Fibroblast of villous mesenchyme (primary cell): ENCODE data around the gene TCOF1. TPM values are rescaled to one million over a fixed set of nuclear protein-coding genes. Genes with fewer than 3 reads are reported as not detected.
A peak's percentile ranks its signal among the peaks of the same experiment; 100 is the strongest.

Experiments
- DNase-seq: peaks from one replicate; pipeline ENCODE4 v3.0.0-alpha.2; 2010; ENCODE audit warnings: low read depth
- H3K4me3 ChIP-seq: 2 replicates; pipeline ENCODE4 v1.5.1; 2011; ENCODE audit warnings: low read depth, mild to moderate bottlenecking, low read length
- total RNA-seq: library from RNA; depleted of rRNA; stranded (reverse); fragments of >200 nt; gene quantifications from 2 replicates; pipeline ENCODE4 v1.2.3, GENCODE V29; 2012
- TF ChIP-seq, protein P1 (sequence below): IDR thresholded peaks from 2 replicates; pipeline ENCODE4 v1.5.1; 2012; ENCODE audit warnings: low read depth, mild to moderate bottlenecking, low read length; ENCODE audit not compliant: insufficient read depth

TCOF1 gene
- total RNA-seq, 1 donor, result 23.7 TPM

- no peak for DNase-seq
- H3K4me3 ChIP-seq, result no peak overlapping the region
- TF ChIP-seq, protein P1, sequence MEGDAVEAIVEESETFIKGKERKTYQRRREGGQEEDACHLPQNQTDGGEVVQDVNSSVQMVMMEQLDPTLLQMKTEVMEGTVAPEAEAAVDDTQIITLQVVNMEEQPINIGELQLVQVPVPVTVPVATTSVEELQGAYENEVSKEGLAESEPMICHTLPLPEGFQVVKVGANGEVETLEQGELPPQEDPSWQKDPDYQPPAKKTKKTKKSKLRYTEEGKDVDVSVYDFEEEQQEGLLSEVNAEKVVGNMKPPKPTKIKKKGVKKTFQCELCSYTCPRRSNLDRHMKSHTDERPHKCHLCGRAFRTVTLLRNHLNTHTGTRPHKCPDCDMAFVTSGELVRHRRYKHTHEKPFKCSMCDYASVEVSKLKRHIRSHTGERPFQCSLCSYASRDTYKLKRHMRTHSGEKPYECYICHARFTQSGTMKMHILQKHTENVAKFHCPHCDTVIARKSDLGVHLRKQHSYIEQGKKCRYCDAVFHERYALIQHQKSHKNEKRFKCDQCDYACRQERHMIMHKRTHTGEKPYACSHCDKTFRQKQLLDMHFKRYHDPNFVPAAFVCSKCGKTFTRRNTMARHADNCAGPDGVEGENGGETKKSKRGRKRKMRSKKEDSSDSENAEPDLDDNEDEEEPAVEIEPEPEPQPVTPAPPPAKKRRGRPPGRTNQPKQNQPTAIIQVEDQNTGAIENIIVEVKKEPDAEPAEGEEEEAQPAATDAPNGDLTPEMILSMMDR, result no peak
Observed at GRCh38 chr5:150318613-150319483, 38.6 kb upstream of the TCOF1 start.

- no peak for DNase-seq
- TF ChIP-seq, protein P1, result no peak
Observed at GRCh38 chr5:150319484-150319790, 38.1 kb upstream of the TCOF1 start.

GRCh38 chr5:150320044-150320613, 37.4 kb upstream of the TCOF1 start:
- peak; percentile 98 for DNase-seq
- TF ChIP-seq, protein P1, result no peak

More at GRCh38 chr5:150319484-150319790, 38.1 kb upstream of the TCOF1 start:
- no peak overlapping the region for H3K4me3 ChIP-seq

DNA sequence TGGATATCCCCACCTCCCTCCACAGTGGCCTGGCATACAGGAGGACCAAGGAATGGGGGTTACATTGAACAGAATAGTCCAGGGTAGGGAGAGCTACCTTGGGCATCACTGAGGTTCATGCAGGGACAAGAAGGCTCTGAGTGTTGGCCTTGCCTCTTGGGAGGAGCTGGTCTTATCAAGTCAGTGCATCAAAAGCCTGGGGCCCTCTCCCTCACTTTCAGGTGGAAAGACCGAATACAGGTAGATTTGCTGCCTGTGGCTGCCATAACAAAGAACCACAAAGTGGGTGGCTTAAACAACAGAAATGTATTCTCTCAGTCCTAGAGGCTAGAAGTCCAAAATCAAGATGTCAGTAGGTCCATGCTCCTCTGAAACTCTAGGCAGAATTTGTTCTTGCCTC, 36.3 kb upstream of the TCOF1 start:
- DNase-seq, result no peak
- TF ChIP-seq, protein P1, result no peak

More at GRCh38 chr5:150320044-150320613, 37.4 kb upstream of the TCOF1 start:
- no peak overlapping the region for H3K4me3 ChIP-seq

DNA sequence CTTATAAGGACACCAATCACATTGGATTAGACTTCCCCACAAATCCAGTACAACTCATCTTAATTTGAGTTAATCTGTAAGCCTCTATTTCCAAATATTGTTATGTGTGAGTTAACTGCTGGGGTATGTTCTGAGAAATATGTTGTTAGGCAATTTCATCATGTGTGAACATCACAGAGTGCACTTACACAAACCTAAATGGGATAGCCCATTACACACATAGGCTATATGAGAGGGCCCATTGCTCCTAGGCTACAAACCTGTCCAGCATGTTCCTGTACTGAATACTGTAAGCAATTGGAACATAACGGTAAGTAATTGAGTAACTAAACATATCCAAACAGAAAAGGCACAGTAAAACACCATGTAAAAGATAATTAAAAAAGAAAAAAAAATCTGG, 35.7 kb upstream of the TCOF1 start:
- TF ChIP-seq, protein P1, result no peak
- no peak overlapping the region for H3K4me3 ChIP-seq
- DNase-seq, result peak; percentile 53

More for the DNA sequence above, 36.3 kb upstream of the TCOF1 start:
- H3K4me3 ChIP-seq, result no peak overlapping the region

DNA sequence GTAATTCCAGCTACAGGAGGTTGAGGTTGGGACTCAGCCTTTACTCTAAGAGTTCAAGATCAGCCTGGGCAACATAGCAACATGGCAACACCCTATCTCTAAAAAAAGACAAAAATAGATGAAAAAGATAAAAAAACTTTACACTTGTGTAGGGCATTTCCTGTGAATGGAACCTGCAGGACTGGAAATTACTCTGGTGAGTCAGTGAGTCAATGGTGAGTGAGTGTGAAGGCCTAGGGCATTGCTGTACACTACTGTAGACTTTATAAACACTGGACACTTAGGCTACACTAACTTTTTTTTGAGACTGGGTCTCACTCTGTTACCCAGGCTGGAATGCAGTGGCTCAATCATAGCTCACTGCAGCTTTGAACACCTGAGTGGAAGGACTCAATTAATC, 35.3 kb upstream of the TCOF1 start:
- no peak overlapping the region for H3K4me3 ChIP-seq
- DNase-seq, result peak; percentile 67
- TF ChIP-seq, protein P1, result no peak
